AG04449 (cell line): ENCODE results near the gene RBM19.

Experiments
- CTCF ChIA-PET: fragments of 350-600 bp; formaldehyde crosslinking; extraction: SDS; loops from one replicate; lab custom pipeline; 2021; ENCODE audit warnings: antibody characterized with exemption; lab: Yijun Ruan, JAX
- POLR2A ChIA-PET: fragments of 400-600, 350-600 bp; formaldehyde crosslinking; extraction: SDS; loops from one replicate; lab custom pipeline; 2020; ENCODE audit warnings: antibody characterized with exemption, inconsistent platforms; lab: Yijun Ruan, JAX
- DNase-seq: peaks from one replicate; pipeline ENCODE4 v3.0.0-alpha.2; 2010; ENCODE audit warnings: low read depth, low spot score
- H3K4me3 ChIP-seq: 2 replicates; pipeline ENCODE4 v1.5.1; 2011; ENCODE audit warnings: low read depth, mild to moderate bottlenecking, control low read depth, low read length
- CTCF ChIP-seq: IDR thresholded peaks from one replicate; pipeline ENCODE4 v1.5.1; 2011; ENCODE audit warnings: mild to moderate bottlenecking, moderate library complexity, low read length, control low read depth, inconsistent platforms; ENCODE audit not compliant: insufficient read depth; ENCODE audit errors: missing control alignments

RBM19 gene

GRCh38 chr12:113946175-113946574, 19.9 kb downstream of the RBM19 start:
- no peak overlapping the region for H3K4me3 ChIP-seq
- POLR2A ChIA-PET: no interaction called here
- no peak for DNase-seq
- CTCF ChIA-PET: interaction anchor here (1.0 to 2.0 kb wide), 2 partner anchors 8 to 21 kb away, joined by 4 to 5 read pairs; no protein-coding TSS in a partner anchor
- no peak for TF ChIP-seq CTCF

- TF ChIP-seq CTCF: no peak
- no peak overlapping the region for H3K4me3 ChIP-seq
- ChIA-PET POLR2A (no interaction called here), CTCF (interaction anchor here (0.8 to 2.0 kb wide), 4 partner anchors 9 to 35 kb away, joined by 3 to 5 read pairs (median 4); no protein-coding TSS in a partner anchor)
- no peak for DNase-seq
Measured at GRCh38 chr12:113945174-113946173, 20.7 kb downstream of the RBM19 start.

- no peak for DNase-seq
- ChIA-PET POLR2A (no interaction called here), CTCF (no interaction called here)
- TF ChIP-seq CTCF: no peak
- no peak overlapping the region for H3K4me3 ChIP-seq
Measured at GRCh38 chr12:113942209-113942608, 23.9 kb downstream of the RBM19 start.

- TF ChIP-seq CTCF: no peak
- ChIA-PET CTCF (no interaction called here), POLR2A (no interaction called here)
- DNase-seq: no peak
- no peak overlapping the region for H3K4me3 ChIP-seq
Measured at GRCh38 chr12:113941208-113941486, 25.0 kb downstream of the RBM19 start.

GRCh38 chr12:113940357-113941207, 25.5 kb downstream of the RBM19 start:
- POLR2A ChIA-PET: no interaction called here

More at GRCh38 chr12:113940357-113941207, 25.5 kb downstream of the RBM19 start:
- TF ChIP-seq CTCF: no peak
- DNase-seq: no peak
- no peak overlapping the region for H3K4me3 ChIP-seq
- CTCF ChIA-PET: no interaction called here
